Measurements from ENCODE around the gene CEP131. TPM values are rescaled to one million over a fixed set of nuclear protein-coding genes. Genes with fewer than 3 reads are reported as not detected.
A peak's percentile ranks its signal among the peaks of the same experiment; 100 is the strongest.

Gene CEP131
- total and polyA plus RNA-seq, 8 donors: 4.8 to 75.0 (median 12.1) TPM

DNA sequence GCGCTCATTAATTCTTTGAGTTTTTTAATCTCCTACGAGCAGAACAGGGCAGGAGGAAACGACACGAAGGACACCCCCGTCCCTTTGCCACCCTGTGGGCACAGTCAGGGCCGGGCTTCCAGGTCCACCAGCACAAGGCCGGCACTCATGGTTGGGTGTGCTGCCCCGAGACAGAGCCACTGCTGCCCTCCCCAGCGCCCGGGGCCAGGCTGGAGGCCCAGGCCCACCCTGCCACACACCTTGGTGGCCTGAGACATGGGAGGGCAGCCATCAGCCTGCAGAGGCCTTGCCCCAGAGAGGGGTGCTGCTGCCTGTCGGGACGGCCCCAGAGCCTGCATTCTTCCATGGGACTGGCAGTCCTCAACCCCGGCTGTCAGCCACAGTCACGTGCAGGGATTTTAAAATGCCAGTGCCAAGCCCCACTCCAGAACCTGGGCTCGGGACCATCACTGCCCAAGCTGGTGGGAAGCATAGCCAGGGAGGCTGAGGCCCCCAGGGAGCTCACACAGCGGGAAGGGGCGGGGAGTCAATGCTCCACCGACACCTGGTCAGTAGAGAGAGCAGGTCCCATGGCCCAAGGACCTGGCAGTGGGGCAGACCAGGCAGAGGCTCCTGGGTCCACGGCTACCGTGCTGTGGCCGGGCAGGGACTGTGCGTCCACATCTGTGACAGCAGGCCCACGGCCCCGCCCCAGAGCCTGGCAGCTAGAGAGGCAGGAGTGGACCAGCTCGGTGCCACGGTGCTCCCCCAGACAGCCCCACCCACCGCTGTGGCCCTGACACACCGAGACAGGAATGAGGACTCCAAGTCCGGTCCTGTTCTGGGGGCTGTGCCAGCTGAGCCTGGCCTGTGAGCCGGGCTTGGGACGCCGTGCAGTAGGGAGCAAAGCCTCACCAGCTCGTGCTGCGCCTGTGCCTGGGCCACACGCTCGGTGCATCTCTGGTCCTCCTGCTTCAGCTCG, 27.5 kb downstream of the CEP131 start:
- H3K4me1 ChIP-seq: peaks cover 0 to 17% (median 2%) of the 10 kb centered on the region in 4 donors
- no peak overlapping the region for H3K27ac ChIP-seq
- DNase-seq: no peak
- intact Hi-C loops (cut with DNase I; ENCODE audit: low total_unique reads): no loop called here
- no peaks in the 10 kb centered on the region for H3K27me3 ChIP-seq
- H3K9me3 ChIP-seq: no peaks in the 10 kb centered on the region
- no peak overlapping the region for H3K4me3 ChIP-seq
- TF ChIP-seq, protein P1, sequence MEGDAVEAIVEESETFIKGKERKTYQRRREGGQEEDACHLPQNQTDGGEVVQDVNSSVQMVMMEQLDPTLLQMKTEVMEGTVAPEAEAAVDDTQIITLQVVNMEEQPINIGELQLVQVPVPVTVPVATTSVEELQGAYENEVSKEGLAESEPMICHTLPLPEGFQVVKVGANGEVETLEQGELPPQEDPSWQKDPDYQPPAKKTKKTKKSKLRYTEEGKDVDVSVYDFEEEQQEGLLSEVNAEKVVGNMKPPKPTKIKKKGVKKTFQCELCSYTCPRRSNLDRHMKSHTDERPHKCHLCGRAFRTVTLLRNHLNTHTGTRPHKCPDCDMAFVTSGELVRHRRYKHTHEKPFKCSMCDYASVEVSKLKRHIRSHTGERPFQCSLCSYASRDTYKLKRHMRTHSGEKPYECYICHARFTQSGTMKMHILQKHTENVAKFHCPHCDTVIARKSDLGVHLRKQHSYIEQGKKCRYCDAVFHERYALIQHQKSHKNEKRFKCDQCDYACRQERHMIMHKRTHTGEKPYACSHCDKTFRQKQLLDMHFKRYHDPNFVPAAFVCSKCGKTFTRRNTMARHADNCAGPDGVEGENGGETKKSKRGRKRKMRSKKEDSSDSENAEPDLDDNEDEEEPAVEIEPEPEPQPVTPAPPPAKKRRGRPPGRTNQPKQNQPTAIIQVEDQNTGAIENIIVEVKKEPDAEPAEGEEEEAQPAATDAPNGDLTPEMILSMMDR (IDR thresholded peaks at IDR 0.05): no peak
- TF ChIP-seq EP300 (IDR thresholded peaks at IDR 0.05) (no peak), POLR2AphosphoS5 (IDR thresholded peaks at IDR 0.05) (no peak), POLR2A (IDR thresholded peaks at IDR 0.05) (no peak)
- WGBS, 5 donors: 90 to 94% (median 92%) methylated on average over 22 to 37 of the region's 37 CpGs
- H3K36me3 ChIP-seq: peaks cover 0 to 92% (median 67%) of the 10 kb centered on the region in 4 donors

DNA sequence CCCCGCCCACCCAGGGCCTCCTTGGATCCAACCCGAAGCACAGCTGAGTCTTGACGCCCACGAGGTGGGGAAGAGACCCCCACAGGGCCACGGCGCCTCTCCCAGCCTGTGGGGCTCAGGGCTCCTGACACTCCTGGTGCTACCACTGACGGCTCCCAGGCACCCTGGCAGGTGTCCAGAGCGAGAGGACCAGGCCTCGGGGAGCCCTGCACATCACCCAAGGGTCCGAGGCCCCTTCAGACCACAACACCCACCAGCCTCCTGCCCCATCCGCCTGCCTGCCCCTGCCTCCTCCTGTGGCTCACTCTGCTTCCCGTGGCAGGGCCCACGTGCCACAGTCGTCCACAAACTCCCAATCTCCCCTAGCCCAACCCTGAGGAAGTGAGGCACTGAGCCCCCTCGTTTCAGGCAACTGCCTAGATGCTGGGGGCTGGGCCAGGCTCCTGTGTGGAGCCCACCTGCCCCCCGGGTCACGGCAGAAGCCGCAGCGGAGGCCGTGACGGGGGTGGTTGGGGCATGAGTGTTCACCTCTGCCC, 28.5 kb downstream of the CEP131 start:
- DNase-seq: no peak
- no peaks in the 10 kb centered on the region for H3K9me3 ChIP-seq
- no peaks in the 10 kb centered on the region for H3K27me3 ChIP-seq
- no peak overlapping the region for H3K4me3 ChIP-seq
- peaks cover 0 to 91% (median 74%) of the 10 kb centered on the region in 4 donors for H3K36me3 ChIP-seq
- no peak overlapping the region for H3K27ac ChIP-seq
- peaks cover 0 to 7% (median 0%) of the 10 kb centered on the region in 4 donors for H3K4me1 ChIP-seq
- no peak for TF ChIP-seq POLR2AphosphoS5 (IDR thresholded peaks at IDR 0.05)
- TF ChIP-seq POLR2A (IDR thresholded peaks at IDR 0.05): no peak
- TF ChIP-seq EP300 (IDR thresholded peaks at IDR 0.05): no peak
- TF ChIP-seq, protein P1 (IDR thresholded peaks at IDR 0.05): no peak
- intact Hi-C loops (cut with DNase I; ENCODE audit: low total_unique reads): no loop called here
- 89 to 93% (median 91%) methylated on average over 11 to 21 of the region's 21 CpGs for WGBS, 5 donors

DNA sequence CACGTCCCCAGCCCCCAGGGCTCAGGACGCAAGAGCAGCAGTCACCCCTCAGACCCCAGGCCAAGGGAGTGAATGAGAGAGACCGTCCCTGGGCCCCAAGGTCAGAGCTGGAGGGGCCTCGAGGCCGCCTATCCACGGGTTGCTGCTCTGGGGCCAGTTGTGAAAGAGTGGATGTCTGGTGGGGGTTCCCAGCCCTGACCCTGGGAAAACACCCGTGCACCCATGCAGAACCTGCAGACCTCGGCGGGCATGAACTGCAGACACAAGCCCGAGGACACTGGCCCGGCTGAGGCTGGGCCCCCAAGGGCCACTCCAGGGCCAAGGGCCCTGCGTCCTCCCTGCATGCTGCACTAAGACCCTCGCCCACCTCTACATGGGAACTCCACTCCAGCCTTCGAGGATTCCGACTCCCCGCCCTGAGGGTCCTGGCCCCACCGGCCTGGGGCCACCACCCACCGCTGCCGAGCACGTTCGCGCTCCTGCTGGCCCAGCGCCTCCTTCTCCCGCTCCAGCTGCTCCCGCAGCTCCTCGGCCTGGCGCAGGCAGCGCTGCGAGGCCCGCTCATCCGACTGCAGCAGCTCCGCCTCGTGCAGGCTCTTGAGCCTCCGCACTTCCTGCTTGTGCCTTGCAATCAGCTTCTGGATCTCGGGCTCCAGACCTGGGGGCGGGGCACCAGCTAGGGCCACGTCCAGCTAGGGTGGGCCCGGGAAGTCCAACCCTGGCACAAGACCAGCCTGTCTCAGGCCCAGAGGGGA, 29.1 kb downstream of the CEP131 start:
- H3K27ac ChIP-seq: no peak overlapping the region

More for the DNA sequence above, 29.1 kb downstream of the CEP131 start:
- TF ChIP-seq EP300 (IDR thresholded peaks at IDR 0.05): no peak
- no peak for TF ChIP-seq POLR2A (IDR thresholded peaks at IDR 0.05)
- TF ChIP-seq, protein P1 (IDR thresholded peaks at IDR 0.05): no peak
- TF ChIP-seq POLR2AphosphoS5 (IDR thresholded peaks at IDR 0.05): no peak
- Histone ChIP-seq H3K36me3 (peaks cover 0 to 91% (median 71%) of the 10 kb centered on the region in 4 donors), H3K4me1 (peaks cover 0 to 6% (median 0%) of the 10 kb centered on the region in 4 donors), H3K4me3 (no peak overlapping the region), H3K27me3 (no peaks in the 10 kb centered on the region), H3K9me3 (no peaks in the 10 kb centered on the region)
- DNase-seq: peak in 1 of 2 donors; percentile 78
- intact Hi-C loops (cut with DNase I; ENCODE audit: low total_unique reads): no loop called here
- 69 to 86% (median 78%) methylated on average over 32 to 38 of the region's 38 CpGs for WGBS, 5 donors
